Lower leg skin (tissue), 4 donors: ENCODE results near the gene CALHM4. TPM values are rescaled to one million over a fixed set of nuclear protein-coding genes. Genes with fewer than 3 reads are reported as not detected.
"Not testable (repeated sequence)": the region's sequence is repeated elsewhere in the genome, so short reads cannot be mapped to it uniquely, and the experiment has no call there.

ENCODE experiments used
- DNase-seq, 2 donors: peaks; one replicate each; pipeline ENCODE4 v3.0.0-alpha.2; 2019; ENCODE audit warnings: low spot score in 2 of 2
- H3K4me3 ChIP-seq: fragments of 200-600 bp; sonication (generic); 2 replicates; pipeline ENCODE4 v1.5.1; 2017; ENCODE audit warnings: mild to moderate bottlenecking, low read depth; ENCODE audit not compliant: poor library complexity, severe bottlenecking
- POLR2A ChIP-seq, 2 donors: fragments of 450-650 bp; IDR thresholded peaks; one replicate each; pipeline ENCODE4 v1.6.1; 2016 to 2017; ENCODE audit warnings: antibody characterized with exemption in 2 of 2, mild to moderate bottlenecking in 1 of 2, moderate library complexity in 1 of 2
- WGBS, 2 donors: methylation state at CpG; one replicate each; pipeline ENCODE4 v1.1.5; 2018; 5-methylcytosine and 5-hydroxymethylcytosine counted together
- intact Hi-C: fragments of 100-400 bp; cut with DNase I; formaldehyde crosslinking; loops from one replicate; pipeline ENCODE4 v1.15.0; 2023; ENCODE audit warnings: low total_unique reads
- total RNA-seq, 4 donors: library from RNA; depleted of rRNA; stranded (reverse); fragments of >200 nt; gene quantifications; one replicate each; pipeline ENCODE4 v1.1.0, GENCODE V29; 2016
- TF ChIP-seq, protein P1 (sequence below), 3 donors: fragments of 450-650 bp; IDR thresholded peaks; one replicate each; pipeline ENCODE4 v1.5.1; 2016; ENCODE audit warnings: antibody characterized with exemption in 3 of 3, mild to moderate bottlenecking in 3 of 3, moderate library complexity in 2 of 3

CALHM4 gene
- total RNA-seq, 4 donors from 2014 or later: 4.5 TPM; not detected in 3

DNA sequence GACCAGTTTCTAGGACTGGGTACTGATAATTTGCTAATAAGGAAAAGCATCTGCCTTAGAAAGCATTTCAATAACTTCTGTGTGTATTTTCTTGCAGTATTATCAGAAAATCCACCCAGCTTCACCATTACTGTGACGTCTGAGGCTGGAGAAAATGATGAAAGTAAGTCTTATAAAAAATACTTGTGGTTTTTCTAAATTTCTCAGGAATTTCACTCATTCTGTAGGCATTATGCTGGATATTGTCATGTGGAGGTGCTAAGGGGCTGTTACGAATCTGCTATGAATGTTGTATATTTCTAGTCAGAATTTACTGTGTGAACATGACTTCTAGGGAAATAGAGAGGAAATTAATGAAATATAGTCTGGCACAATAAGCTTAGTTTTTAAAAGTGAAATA lies 26.6 kb downstream of the CALHM4 start:
- 88 to 92% methylated on average over 2 of the region's 2 CpGs for WGBS, 2 donors
- TF ChIP-seq, protein P1, sequence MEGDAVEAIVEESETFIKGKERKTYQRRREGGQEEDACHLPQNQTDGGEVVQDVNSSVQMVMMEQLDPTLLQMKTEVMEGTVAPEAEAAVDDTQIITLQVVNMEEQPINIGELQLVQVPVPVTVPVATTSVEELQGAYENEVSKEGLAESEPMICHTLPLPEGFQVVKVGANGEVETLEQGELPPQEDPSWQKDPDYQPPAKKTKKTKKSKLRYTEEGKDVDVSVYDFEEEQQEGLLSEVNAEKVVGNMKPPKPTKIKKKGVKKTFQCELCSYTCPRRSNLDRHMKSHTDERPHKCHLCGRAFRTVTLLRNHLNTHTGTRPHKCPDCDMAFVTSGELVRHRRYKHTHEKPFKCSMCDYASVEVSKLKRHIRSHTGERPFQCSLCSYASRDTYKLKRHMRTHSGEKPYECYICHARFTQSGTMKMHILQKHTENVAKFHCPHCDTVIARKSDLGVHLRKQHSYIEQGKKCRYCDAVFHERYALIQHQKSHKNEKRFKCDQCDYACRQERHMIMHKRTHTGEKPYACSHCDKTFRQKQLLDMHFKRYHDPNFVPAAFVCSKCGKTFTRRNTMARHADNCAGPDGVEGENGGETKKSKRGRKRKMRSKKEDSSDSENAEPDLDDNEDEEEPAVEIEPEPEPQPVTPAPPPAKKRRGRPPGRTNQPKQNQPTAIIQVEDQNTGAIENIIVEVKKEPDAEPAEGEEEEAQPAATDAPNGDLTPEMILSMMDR (IDR thresholded peaks at IDR 0.05): no peak
- no peak for TF ChIP-seq POLR2A (IDR thresholded peaks at IDR 0.05)
- no peak overlapping the region for H3K4me3 ChIP-seq
- no peak for DNase-seq
- intact Hi-C loops: no loop called here

DNA sequence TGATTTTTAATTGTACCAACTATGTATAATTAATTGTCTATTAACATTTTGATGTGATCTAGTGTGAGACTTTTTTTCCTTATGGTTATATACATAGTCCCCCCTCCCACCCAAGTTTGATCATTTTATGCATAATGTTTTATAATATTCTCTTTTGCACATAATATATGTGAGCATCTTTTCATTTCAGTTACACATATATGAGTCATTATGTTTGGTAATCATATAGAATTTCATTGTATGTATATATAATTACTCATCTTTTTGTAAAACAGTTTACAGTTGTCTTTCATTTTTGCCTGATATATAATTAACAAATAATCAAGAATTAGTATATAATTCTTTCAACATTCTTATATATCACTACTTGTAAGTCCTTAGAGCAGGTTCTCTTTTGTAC lies 32.7 kb downstream of the CALHM4 start:
- intact Hi-C loops: no loop called here
- DNase-seq: no peak
- H3K4me3 ChIP-seq: no peak overlapping the region
- no peak for TF ChIP-seq POLR2A (IDR thresholded peaks at IDR 0.05)
- TF ChIP-seq, protein P1 (IDR thresholded peaks at IDR 0.05): no peak

DNA sequence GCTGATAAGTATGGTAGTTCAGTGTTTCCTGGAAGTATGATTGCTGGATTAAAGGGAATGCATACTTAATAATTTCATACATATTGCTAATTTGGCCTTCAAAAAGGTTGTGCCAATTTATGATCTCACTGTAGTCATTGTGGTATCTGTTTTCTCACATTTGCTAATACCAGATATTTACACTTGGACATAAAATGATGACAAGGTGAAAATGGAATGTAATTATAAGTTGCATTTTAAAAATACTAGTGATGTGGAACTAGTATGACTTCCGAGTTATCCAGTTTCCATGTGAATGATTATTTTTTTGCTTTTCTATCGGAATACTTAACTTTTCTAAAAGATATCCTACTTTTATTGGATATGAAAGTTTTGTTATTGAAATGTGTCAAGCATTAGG lies 33.2 kb downstream of the CALHM4 start:
- H3K4me3 ChIP-seq: no peak overlapping the region
- DNase-seq: no peak
- no peak for TF ChIP-seq POLR2A (IDR thresholded peaks at IDR 0.05)
- TF ChIP-seq, protein P1 (IDR thresholded peaks at IDR 0.05): no peak
- intact Hi-C loops: no loop called here
- WGBS, 2 donors: 95 to 97% methylated on average over 2 of the region's 2 CpGs

DNA sequence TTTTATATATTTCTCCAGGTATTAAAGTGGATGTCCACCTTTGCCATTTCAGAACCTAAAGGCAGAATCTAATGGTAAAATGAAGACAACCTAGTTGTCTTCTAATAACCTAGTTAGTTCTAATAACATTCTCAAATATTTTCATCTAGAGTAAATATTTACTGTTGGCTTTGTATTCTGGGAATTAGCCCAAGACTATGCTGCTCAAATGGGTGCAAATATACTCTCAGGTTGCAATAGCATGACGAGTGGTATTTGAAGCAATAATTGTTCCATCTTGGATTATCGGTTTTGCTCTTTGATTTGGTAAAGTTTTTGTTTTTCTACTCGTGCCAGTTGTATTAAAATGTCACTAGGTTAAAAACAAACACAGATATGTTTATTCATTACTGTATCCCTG lies 41.7 kb downstream of the CALHM4 start:
- no peak for DNase-seq
- 85 to 93% methylated on average over 3 of the region's 3 CpGs for WGBS, 2 donors
- intact Hi-C loops: no loop called here
- no peak for TF ChIP-seq POLR2A (IDR thresholded peaks at IDR 0.05)
- TF ChIP-seq, protein P1 (IDR thresholded peaks at IDR 0.05): no peak
- no peak overlapping the region for H3K4me3 ChIP-seq

DNA sequence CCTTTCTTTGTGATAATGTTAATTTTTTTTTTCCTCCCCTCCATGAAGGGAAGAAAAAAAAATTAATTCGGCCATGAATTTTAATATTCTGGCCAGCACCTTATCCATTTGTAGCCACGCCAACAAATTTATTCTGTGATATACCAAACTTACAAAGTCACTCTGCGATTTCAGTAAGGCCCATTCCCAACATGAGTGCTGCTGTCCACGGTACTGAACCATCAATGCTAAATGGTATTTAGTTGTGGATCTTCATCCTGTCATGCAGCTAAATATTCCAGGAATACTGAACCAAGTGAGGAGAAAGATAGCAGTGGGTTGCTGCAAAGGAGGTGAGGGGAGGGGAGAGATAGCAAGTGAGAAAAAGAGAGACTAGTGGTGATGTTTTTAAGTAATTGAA lies 43.3 kb downstream of the CALHM4 start:
- no peak overlapping the region for H3K4me3 ChIP-seq
- 79 to 83% methylated on average over 4 of the region's 4 CpGs for WGBS, 2 donors
- no peak for TF ChIP-seq POLR2A (IDR thresholded peaks at IDR 0.05)
- TF ChIP-seq, protein P1 (IDR thresholded peaks at IDR 0.05): no peak
- intact Hi-C loops: no loop called here
- DNase-seq: no peak

DNA sequence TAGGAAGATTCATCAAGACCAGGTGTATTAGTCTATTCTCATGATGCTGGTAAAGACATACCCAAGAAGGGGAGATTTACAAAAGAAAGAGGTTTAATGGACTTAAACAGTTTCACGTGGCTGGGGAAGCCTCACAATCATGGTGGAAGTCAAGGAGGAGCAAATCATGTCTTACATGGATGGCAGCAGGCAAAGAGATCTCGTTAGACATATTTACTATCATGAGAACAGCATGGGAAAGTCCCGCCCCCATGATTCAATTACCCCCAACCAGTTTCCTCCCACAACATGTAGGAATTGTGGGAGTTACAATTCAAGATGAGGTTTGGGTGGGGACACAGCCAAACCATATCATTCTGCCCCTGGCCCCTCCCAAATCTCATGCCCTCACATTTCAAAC lies 50.4 kb downstream of the CALHM4 start:
- H3K4me3 ChIP-seq, intact Hi-C loops, DNase-seq: not testable (repeated sequence)
- WGBS, 2 donors: 90% methylated on average over 3 of the region's 3 CpGs

DNA sequence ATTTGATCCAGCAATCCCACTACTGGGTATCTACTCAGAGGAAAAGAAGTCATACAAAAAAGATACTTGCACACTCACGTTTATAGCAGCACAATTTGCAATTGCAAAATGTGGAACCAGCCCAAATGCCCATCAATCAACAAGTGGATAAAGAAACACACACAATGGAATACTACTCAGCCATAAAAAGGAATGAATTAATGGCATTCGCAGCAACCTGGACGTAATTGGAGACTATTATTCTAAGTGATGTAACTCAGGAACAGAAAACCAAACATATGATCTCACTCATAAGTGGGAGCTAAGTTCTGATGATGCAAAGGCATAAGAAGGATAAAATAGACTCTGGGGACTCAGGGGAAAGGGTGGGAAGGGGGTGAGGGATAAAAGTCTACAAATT lies 51.3 kb downstream of the CALHM4 start:
- DNase-seq, H3K4me3 ChIP-seq, intact Hi-C loops: not testable (repeated sequence)
- 94 to 95% methylated on average over 3 of the region's 3 CpGs for WGBS, 2 donors
